A673 (cell line): ENCODE measurements around the gene SPAG16.

Source experiments
- CTCF ChIP-seq: fragments of 300-800, 200-600 bp; sonication (generic); conservative IDR thresholded peaks from 2 replicates; pipeline ENCODE4 v1.5.1; 2017; ENCODE audit warnings: low read depth, mild to moderate bottlenecking, antibody characterized with exemption, low read length, moderate library complexity, mixed read lengths
- EZH2 ChIP-seq: fragments of 200-600 bp; sonication (generic); IDR thresholded peaks from 2 replicates; pipeline ENCODE4 v1.6.1; 2017; ENCODE audit warnings: borderline replicate concordance, low read depth, mild to moderate bottlenecking, mixed read lengths, antibody characterized with exemption, low read length; ENCODE audit not compliant: poor library complexity, severe bottlenecking

- TF ChIP-seq CTCF, result no peak
- TF ChIP-seq EZH2, result no peak
Observed at GRCh38 chr2:213703406-213704098, 419.3 kb downstream of the SPAG16 start.
